HEK293 (cell line): ENCODE results near the gene SELENOM.

ENCODE experiments used
- EGR2 ChIP-seq: fragments of 450-650 bp; formaldehyde crosslinking; IDR thresholded peaks from 2 replicates; pipeline ENCODE4 v1.5.1; 2016; ENCODE audit warnings: low read depth, missing biosample characterization, missing genetic modification characterization
- GLI4 ChIP-seq: fragments of 450-650 bp; formaldehyde crosslinking; IDR thresholded peaks from 2 replicates; pipeline ENCODE4 v1.5.1; 2016; ENCODE audit warnings: missing biosample characterization, missing genetic modification characterization
- HIC1 ChIP-seq: fragments of 450-650 bp; formaldehyde crosslinking; IDR thresholded peaks from 2 replicates; pipeline ENCODE4 v1.5.1; 2016; ENCODE audit warnings: missing biosample characterization, missing genetic modification characterization
- HOXA7 ChIP-seq: sonication (generic); formaldehyde crosslinking; IDR thresholded peaks from 2 replicates; pipeline ENCODE4 v1.8.1; 2022; ENCODE audit warnings: missing genetic modification reagents, borderline replicate concordance
- PRDM2 ChIP-seq: fragments of 450-650 bp; formaldehyde crosslinking; IDR thresholded peaks from 2 replicates; pipeline ENCODE4 v1.5.1; 2016; ENCODE audit warnings: missing biosample characterization, missing genetic modification characterization, borderline replicate concordance
- SETDB1 ChIP-seq: IDR thresholded peaks from one replicate; pipeline ENCODE4 v1.6.1; 2017; ENCODE audit warnings: mild to moderate bottlenecking, low read length, moderate library complexity, mixed read lengths; ENCODE audit not compliant: insufficient read length
- ZBTB44 ChIP-seq: fragments of 450-650 bp; IDR thresholded peaks from 2 replicates; pipeline ENCODE4 v1.5.1; 2018; ENCODE audit warnings: missing biosample characterization, mild to moderate bottlenecking, missing genetic modification characterization
- ZBTB6 ChIP-seq: fragments of 450-650 bp; formaldehyde crosslinking; IDR thresholded peaks from 2 replicates; pipeline ENCODE4 v1.5.1; 2017; ENCODE audit warnings: missing biosample characterization, missing genetic modification characterization
- ZEB2 ChIP-seq: fragments of 450-650 bp; formaldehyde crosslinking; IDR thresholded peaks from 2 replicates; pipeline ENCODE4 v1.5.1; 2016; ENCODE audit warnings: missing biosample characterization, missing genetic modification characterization
- ZIC2 ChIP-seq: fragments of 450-650 bp; formaldehyde crosslinking; IDR thresholded peaks from 2 replicates; pipeline ENCODE4 v1.5.1; 2016; ENCODE audit warnings: missing biosample characterization, missing genetic modification characterization
- ZNF211 ChIP-seq: fragments of 450-650 bp; formaldehyde crosslinking; IDR thresholded peaks from 2 replicates; pipeline ENCODE4 v1.5.1; 2016; ENCODE audit warnings: low read depth, missing biosample characterization, missing genetic modification characterization
- ZNF26 ChIP-seq: fragments of 450-650 bp; formaldehyde crosslinking; IDR thresholded peaks from 2 replicates; pipeline ENCODE4 v1.5.1; 2016; ENCODE audit warnings: missing biosample characterization, missing genetic modification characterization
- ZNF518A ChIP-seq: fragments of 450-650 bp; formaldehyde crosslinking; conservative IDR thresholded peaks from 2 replicates; pipeline ENCODE4 v1.5.1; 2016; ENCODE audit warnings: low read depth, missing biosample characterization, missing genetic modification characterization
- ZNF530 ChIP-seq: fragments of 450-650 bp; formaldehyde crosslinking; IDR thresholded peaks from 2 replicates; pipeline ENCODE4 v1.5.1; 2016; ENCODE audit warnings: low read depth, missing biosample characterization, missing genetic modification characterization
- ZNF548 ChIP-seq: fragments of 450-650 bp; formaldehyde crosslinking; IDR thresholded peaks from 2 replicates; pipeline ENCODE4 v1.5.1; 2016; ENCODE audit warnings: missing biosample characterization, missing genetic modification characterization
- ZNF558 ChIP-seq: fragments of 450-650 bp; formaldehyde crosslinking; IDR thresholded peaks from 2 replicates; pipeline ENCODE4 v1.5.1; 2016; ENCODE audit warnings: missing biosample characterization, missing genetic modification characterization
- ZNF621 ChIP-seq: fragments of 450-650 bp; formaldehyde crosslinking; IDR thresholded peaks from 2 replicates; pipeline ENCODE4 v1.5.1; 2017; ENCODE audit warnings: missing biosample characterization, missing genetic modification characterization
- ZNF660 ChIP-seq: fragments of 450-650 bp; IDR thresholded peaks from 2 replicates; pipeline ENCODE4 v1.5.1; 2018; ENCODE audit warnings: missing biosample characterization, mild to moderate bottlenecking, missing genetic modification characterization
- ZNF701 ChIP-seq: fragments of 450-650 bp; formaldehyde crosslinking; IDR thresholded peaks from 2 replicates; pipeline ENCODE4 v1.5.1; 2016; ENCODE audit warnings: missing biosample characterization, missing genetic modification characterization
- ZNF76 ChIP-seq: fragments of 450-650 bp; formaldehyde crosslinking; IDR thresholded peaks from 2 replicates; pipeline ENCODE4; 2016; ENCODE audit warnings: low read depth, missing biosample characterization, missing genetic modification characterization, borderline replicate concordance
- ZNF791 ChIP-seq: fragments of 450-650 bp; formaldehyde crosslinking; IDR thresholded peaks from 2 replicates; pipeline ENCODE4 v1.5.1; 2016; ENCODE audit warnings: missing biosample characterization, missing genetic modification characterization

SELENOM gene

GRCh38 chr22:31089160-31090100, 17.9 kb downstream of the SELENOM start (continued):
- no peak for TF ChIP-seq ZNF518A
- TF ChIP-seq ZNF26 (tag by site-specific recombination) = no peak
- TF ChIP-seq HIC1 = peak; percentile 50
- TF ChIP-seq ZNF791 = no peak
- no peak for TF ChIP-seq ZIC2 (tag by site-specific recombination)
- no peak for TF ChIP-seq ZNF558 (tag by site-specific recombination)
- no peak for TF ChIP-seq ZEB2
- TF ChIP-seq PRDM2 (tag by site-specific recombination) = no peak
- TF ChIP-seq EGR2 = 0 out of 2 replicates have a peak, but pooled peaks have one; percentile 9
- no peak for TF ChIP-seq SETDB1
- no peak for TF ChIP-seq ZNF548 (tag by site-specific recombination)
- no peak for TF ChIP-seq HOXA7 (CRISPR knock-in tag)
- TF ChIP-seq ZBTB44 = no peak
- no peak for TF ChIP-seq ZNF701 (tag by site-specific recombination)
- TF ChIP-seq ZNF76 (tag by site-specific recombination) = no peak
- TF ChIP-seq GLI4 (tag by site-specific recombination) = no peak
- TF ChIP-seq ZNF211 (tag by site-specific recombination) = no peak
- TF ChIP-seq ZBTB6 (tag by site-specific recombination) = no peak
- TF ChIP-seq ZNF621 (tag by site-specific recombination) = no peak
- TF ChIP-seq ZNF530 (tag by site-specific recombination) = no peak
- TF ChIP-seq ZNF660 (tag by site-specific recombination) = no peak
